ENCODE measurements around the gene USP13.

USP13 gene

DNA sequence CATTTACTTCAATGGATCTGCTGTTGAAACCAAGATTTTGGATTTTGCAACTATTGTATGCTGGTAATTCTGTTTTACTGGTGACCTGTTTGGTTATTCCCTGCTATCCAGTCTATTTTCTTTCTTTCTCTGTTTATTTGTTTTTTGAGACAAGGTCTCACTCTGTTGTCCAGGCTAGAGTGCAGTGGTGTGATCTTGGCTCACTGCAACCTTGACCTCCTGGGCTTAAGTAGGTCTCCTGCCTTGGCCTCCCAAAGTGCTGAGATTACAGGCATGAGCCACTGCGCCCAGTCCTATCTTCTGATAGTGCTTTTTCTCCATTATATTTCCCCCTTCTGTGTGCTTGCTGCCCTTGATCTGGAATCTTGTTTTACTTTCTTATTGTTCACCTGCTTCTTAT lies 15.6 kb downstream of the USP13 start:
- no peak for DNase-seq (ENCODE audit: low read depth)
- TF ChIP-seq, protein P1, sequence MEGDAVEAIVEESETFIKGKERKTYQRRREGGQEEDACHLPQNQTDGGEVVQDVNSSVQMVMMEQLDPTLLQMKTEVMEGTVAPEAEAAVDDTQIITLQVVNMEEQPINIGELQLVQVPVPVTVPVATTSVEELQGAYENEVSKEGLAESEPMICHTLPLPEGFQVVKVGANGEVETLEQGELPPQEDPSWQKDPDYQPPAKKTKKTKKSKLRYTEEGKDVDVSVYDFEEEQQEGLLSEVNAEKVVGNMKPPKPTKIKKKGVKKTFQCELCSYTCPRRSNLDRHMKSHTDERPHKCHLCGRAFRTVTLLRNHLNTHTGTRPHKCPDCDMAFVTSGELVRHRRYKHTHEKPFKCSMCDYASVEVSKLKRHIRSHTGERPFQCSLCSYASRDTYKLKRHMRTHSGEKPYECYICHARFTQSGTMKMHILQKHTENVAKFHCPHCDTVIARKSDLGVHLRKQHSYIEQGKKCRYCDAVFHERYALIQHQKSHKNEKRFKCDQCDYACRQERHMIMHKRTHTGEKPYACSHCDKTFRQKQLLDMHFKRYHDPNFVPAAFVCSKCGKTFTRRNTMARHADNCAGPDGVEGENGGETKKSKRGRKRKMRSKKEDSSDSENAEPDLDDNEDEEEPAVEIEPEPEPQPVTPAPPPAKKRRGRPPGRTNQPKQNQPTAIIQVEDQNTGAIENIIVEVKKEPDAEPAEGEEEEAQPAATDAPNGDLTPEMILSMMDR (conservative IDR thresholded peaks at IDR 0.05; ENCODE audit: low read length) = no peak
- H3K4me3 ChIP-seq (ENCODE audit: low read length) = no peak overlapping the region

DNA sequence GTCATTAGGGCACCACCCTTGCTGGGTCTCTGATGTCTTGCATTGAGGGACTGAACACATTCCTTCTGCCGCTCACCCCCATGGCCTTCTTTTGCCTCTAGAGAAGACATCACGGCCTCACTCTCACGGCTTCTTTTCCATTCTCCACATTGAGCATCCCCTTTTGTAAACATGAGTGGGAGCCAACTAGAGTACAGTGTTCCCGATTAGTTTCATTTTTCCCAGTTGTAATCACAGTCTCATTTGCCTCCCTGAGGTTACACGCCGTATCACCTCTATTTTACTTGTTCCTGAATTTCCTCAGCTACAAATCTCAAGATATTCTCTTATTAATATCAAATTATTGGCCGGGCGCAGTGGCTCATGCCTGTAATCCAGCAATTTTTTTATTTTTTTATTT lies 17.5 kb downstream of the USP13 start:
- DNase-seq (ENCODE audit: low read depth) = no peak
- TF ChIP-seq, protein P1 (conservative IDR thresholded peaks at IDR 0.05; ENCODE audit: low read length) = no peak
- no peak overlapping the region for H3K4me3 ChIP-seq (ENCODE audit: low read length)

DNA sequence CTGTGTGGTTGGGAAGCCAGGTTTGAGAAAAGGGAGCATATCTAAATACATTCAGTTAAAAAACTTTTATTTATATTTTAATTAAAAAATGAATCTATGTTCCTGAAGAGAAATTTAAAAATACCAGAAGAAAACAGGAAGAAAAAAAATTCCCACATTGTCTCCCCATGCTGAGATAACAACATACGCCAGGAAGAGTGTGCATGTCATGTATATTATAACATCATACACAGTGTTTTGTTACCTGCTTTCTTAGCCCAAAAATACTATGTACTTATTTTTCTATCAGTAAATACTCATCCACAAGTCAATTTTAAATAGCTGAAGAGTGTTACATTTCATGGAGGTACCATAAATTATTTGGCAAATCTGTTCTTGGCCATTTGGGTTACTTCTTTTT lies 18.5 kb downstream of the USP13 start:
- TF ChIP-seq, protein P1 (conservative IDR thresholded peaks at IDR 0.05; ENCODE audit: low read length) = no peak
- H3K4me3 ChIP-seq (ENCODE audit: low read length) = no peak overlapping the region
- DNase-seq (ENCODE audit: low read depth) = no peak

DNA sequence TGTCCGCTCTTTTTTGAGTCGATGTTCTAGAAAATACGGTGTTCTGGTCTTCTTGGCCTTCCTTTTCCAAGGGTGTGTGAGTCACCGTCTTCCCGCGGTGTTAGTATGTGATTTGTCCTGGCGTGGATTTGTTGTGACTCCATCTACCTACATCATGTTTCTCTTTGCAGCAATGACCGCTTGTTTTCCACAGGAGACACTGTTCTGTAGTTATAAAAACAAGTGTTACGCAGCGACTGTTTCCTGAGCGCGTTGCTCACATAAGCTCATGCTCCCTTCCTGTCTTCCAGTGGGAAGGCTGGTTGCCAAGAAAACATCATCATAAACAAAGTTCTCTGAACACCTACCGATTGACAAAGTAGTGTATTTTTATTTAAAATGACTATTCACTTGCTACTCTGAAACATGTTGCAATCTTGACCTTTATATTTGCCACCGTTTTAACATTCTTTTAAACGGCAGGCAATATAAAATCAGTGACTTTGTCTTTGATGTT lies 19.0 kb downstream of the USP13 start:
- DNase-seq (ENCODE audit: low read depth) = no peak
- TF ChIP-seq, protein P1 (conservative IDR thresholded peaks at IDR 0.05; ENCODE audit: low read length) = no peak
- H3K4me3 ChIP-seq (ENCODE audit: low read length) = no peak overlapping the region

DNA sequence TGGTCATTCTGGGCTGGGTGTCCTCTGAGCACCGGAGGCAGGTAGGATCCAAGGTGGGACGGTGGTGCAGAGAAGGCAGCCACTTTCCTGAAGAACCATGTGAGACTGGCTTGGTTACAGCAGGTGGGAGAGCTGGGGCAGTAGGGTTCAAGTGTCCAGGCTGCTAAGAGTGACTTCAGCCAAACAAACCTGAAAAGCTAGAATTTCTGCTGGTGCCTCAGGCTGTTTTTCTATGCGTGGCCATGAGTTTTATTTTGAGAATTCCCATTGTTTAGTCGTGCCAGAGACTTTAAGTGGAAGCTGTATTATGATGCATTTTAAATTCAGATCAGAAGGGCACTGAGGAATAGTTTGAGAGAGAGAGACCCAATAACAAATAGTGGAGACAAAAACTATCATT lies 20.1 kb downstream of the USP13 start:
- no peak overlapping the region for H3K4me3 ChIP-seq (ENCODE audit: low read length)
- DNase-seq (ENCODE audit: low read depth) = no peak
- TF ChIP-seq, protein P1 (conservative IDR thresholded peaks at IDR 0.05; ENCODE audit: low read length) = no peak

DNA sequence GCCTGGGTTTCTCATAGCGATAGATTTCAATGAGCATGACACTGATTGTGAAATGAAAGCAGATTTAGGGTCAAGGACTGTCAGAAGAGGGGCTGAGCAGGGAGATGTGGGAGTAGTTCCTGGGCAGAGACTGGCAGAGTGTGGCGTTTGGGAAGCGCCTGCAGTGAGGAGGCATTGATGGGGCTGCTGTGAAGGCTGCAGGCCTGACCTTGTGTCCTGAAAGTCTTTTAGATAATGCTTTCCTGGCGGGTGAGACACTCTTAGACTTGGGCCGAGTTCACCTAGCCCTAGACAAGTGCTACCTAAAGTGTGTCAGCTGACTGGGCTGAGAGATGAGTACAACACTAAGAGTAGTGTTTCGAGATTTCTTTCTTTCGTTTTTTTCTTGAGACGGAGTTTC lies 20.7 kb downstream of the USP13 start:
- TF ChIP-seq, protein P1 (conservative IDR thresholded peaks at IDR 0.05; ENCODE audit: low read length) = no peak
- DNase-seq (ENCODE audit: low read depth) = no peak
- H3K4me3 ChIP-seq (ENCODE audit: low read length) = no peak overlapping the region

DNA sequence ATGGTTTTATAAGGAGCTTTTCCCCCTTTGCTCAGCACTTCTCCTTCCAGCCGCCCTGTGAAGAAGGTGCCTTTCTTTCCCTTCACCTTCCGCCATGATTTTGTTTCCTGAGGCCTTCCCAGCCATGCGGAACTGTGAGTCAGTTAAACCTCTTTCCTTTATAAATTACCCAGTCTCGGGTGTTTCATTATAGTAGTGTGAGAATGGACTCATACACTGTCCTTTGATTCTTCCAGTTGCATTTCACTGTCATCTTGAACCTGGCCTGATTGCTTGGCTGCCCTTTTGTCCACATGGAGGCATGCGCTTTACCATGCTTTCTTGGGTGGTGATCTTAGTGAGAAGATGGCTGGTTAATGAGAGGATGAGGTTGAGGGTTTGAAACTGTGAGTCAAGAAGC lies 23.2 kb downstream of the USP13 start:
- H3K4me3 ChIP-seq (ENCODE audit: low read length) = no peak overlapping the region
- TF ChIP-seq, protein P1 (conservative IDR thresholded peaks at IDR 0.05; ENCODE audit: low read length) = no peak; the same call in 1 of the 2 replicates
- DNase-seq (ENCODE audit: low read depth) = no peak
